HG03139 (cell line): ENCODE data around the gene ATP1A2.

Experiments
- ATAC-seq: cut with Tn5 transposase; IDR thresholded peaks from one replicate; pipeline ENCODE4 v1.9.1; 2021; ENCODE audit not compliant: unreplicated experiment

ATP1A2 gene

GRCh38 chr1:160139840-160140239 is 24.3 kb downstream of the ATP1A2 start:
- ATAC-seq = no peak

- ATAC-seq = no peak
These were observed 28.1 kb downstream of the ATP1A2 start for GRCh38 chr1:160143695-160144094.

GRCh38 chr1:160144921-160145320 is 29.4 kb downstream of the ATP1A2 start:
- ATAC-seq = no peak

- no peak for ATAC-seq
These were observed 30.5 kb downstream of the ATP1A2 start for GRCh38 chr1:160146107-160146506.

- no peak for ATAC-seq
These were observed 32.6 kb downstream of the ATP1A2 start for GRCh38 chr1:160148121-160148520.

GRCh38 chr1:160149233-160149632 is 33.7 kb downstream of the ATP1A2 start:
- ATAC-seq = no peak

- no peak for ATAC-seq
These were observed 34.2 kb downstream of the ATP1A2 start for GRCh38 chr1:160149716-160150115.

- ATAC-seq = no peak
These were observed 35.7 kb downstream of the ATP1A2 start, which contains the start of gene ATP1A4 for GRCh38 chr1:160151303-160151702. Gene ATP1A4, plus strand, starts transcription at chr1:160151603. Its CDS starts 438 bp downstream, at chr1:160152041.

- no peak for ATAC-seq
These were observed 39.2 kb downstream of the ATP1A2 start for GRCh38 chr1:160154790-160155189.

- no peak for ATAC-seq
These were observed 40.8 kb downstream of the ATP1A2 start for GRCh38 chr1:160156361-160156760.

- ATAC-seq = no peak
These were observed 41.6 kb downstream of the ATP1A2 start for GRCh38 chr1:160157174-160157573.

- no peak for ATAC-seq
These were observed 42.5 kb downstream of the ATP1A2 start for GRCh38 chr1:160158031-160158430.

GRCh38 chr1:160158534-160158933 is 43.0 kb downstream of the ATP1A2 start:
- ATAC-seq = no peak

GRCh38 chr1:160159846-160160245 is 44.3 kb downstream of the ATP1A2 start:
- no peak for ATAC-seq

- ATAC-seq = no peak
These were observed 46.6 kb downstream of the ATP1A2 start for GRCh38 chr1:160161965-160162705.

- no peak for ATAC-seq
These were observed 47.4 kb downstream of the ATP1A2 start for GRCh38 chr1:160162931-160163330.

- ATAC-seq = no peak
These were observed 48.1 kb downstream of the ATP1A2 start for GRCh38 chr1:160163615-160164014.

GRCh38 chr1:160164121-160164520 is 48.6 kb downstream of the ATP1A2 start:
- ATAC-seq = no peak

- no peak for ATAC-seq
These were observed 50.8 kb downstream of the ATP1A2 start for GRCh38 chr1:160166166-160166868.

GRCh38 chr1:160167056-160167455 is 51.5 kb downstream of the ATP1A2 start:
- ATAC-seq = no peak

- no peak for ATAC-seq
These were observed 52.0 kb downstream of the ATP1A2 start for GRCh38 chr1:160167580-160167979.

GRCh38 chr1:160168016-160168415 is 52.5 kb downstream of the ATP1A2 start:
- ATAC-seq = no peak
